HG03039 (cell line): Measurements from ENCODE around the gene ZMYND15.

ENCODE experiments used
- ATAC-seq: cut with Tn5 transposase; IDR thresholded peaks from one replicate; pipeline ENCODE4 v1.9.1; 2021; ENCODE audit warnings: mild to moderate bottlenecking, moderate library complexity; ENCODE audit not compliant: unreplicated experiment

Gene ZMYND15

GRCh38 chr17:4785311-4786105 lies 45.9 kb downstream of the ZMYND15 start:
- ATAC-seq = no peak

- no peak for ATAC-seq
Observed at GRCh38 chr17:4786106-4786511, 46.5 kb downstream of the ZMYND15 start, which contains the start of gene VMO1. Gene VMO1 (minus strand): TSS chr17:4786364. CDS start chr17:4786352, 12 bp downstream.

GRCh38 chr17:4786516-4786915 lies 46.9 kb downstream of the ZMYND15 start:
- ATAC-seq = no peak

GRCh38 chr17:4788159-4788806 lies 48.6 kb downstream of the ZMYND15 start:
- ATAC-seq = no peak

- ATAC-seq = no peak
Observed at GRCh38 chr17:4788807-4789700, 49.4 kb downstream of the ZMYND15 start, which contains the start of gene GLTPD2. Gene GLTPD2 (plus strand): TSS chr17:4788964. CDS start chr17:4789012, 48 bp downstream.

GRCh38 chr17:4789701-4789950 lies 50.0 kb downstream of the ZMYND15 start:
- no peak for ATAC-seq

GRCh38 chr17:4789951-4790704 lies 50.5 kb downstream of the ZMYND15 start:
- peak; percentile 78 for ATAC-seq

GRCh38 chr17:4790705-4791088 lies 51.1 kb downstream of the ZMYND15 start:
- ATAC-seq = no peak

GRCh38 chr17:4795168-4795567 lies 55.5 kb downstream of the ZMYND15 start:
- ATAC-seq = no peak
